IMR-90 (cell line): Measurements from ENCODE around the gene TGM2.
"Not testable (repeated sequence)": the region's sequence is repeated elsewhere in the genome, so short reads cannot be mapped to it uniquely, and the experiment has no call there.

Source experiments
- BHLHE40 ChIP-seq: fragments of 150-350 bp; IDR thresholded peaks from 2 replicates; pipeline ENCODE4 v1.6.1; 2016; ENCODE audit warnings: mild to moderate bottlenecking, low read depth, low read length
- CEBPB ChIP-seq: IDR thresholded peaks from 2 replicates; pipeline ENCODE4 v1.6.1; 2012; ENCODE audit warnings: low read depth, low read length, improper control_type of control experiment
- MAFK ChIP-seq: IDR thresholded peaks from 2 replicates; pipeline ENCODE4 v1.6.1; 2012; ENCODE audit warnings: low read depth, low read length, improper control_type of control experiment
- POLR2A ChIP-seq: IDR thresholded peaks from 2 replicates; pipeline ENCODE4 v1.6.1; 2012; ENCODE audit warnings: mild to moderate bottlenecking, low read depth, low read length
- RAD21 ChIP-seq: IDR thresholded peaks from 2 replicates; pipeline ENCODE4 v1.6.1; 2012; ENCODE audit warnings: low read length, improper control_type of control experiment
- RCOR1 ChIP-seq: IDR thresholded peaks from 2 replicates; pipeline ENCODE4 v1.6.1; 2012; ENCODE audit warnings: mild to moderate bottlenecking, low read length, improper control_type of control experiment; ENCODE audit not compliant: insufficient replicate concordance
- RFX5 ChIP-seq: IDR thresholded peaks from 2 replicates; pipeline ENCODE4 v1.8.0; 2012; ENCODE audit warnings: low read depth, mild to moderate bottlenecking, low read length, moderate library complexity
- TF ChIP-seq, protein P1 (sequence below): conservative IDR thresholded peaks from 2 replicates; pipeline ENCODE4 v1.5.1; 2012; ENCODE audit warnings: mild to moderate bottlenecking, low read depth, low read length, improper control_type of control experiment
- TF ChIP-seq, protein P2 (sequence below): fragments of 150-350 bp; IDR thresholded peaks from 2 replicates; pipeline ENCODE4 v1.6.1; 2017; ENCODE audit warnings: mild to moderate bottlenecking, antibody characterized with exemption, low read length, low read depth
- TF ChIP-seq, protein P3 (sequence below): fragments of 150-350 bp; IDR thresholded peaks from 2 replicates; pipeline ENCODE4 v1.6.1; 2016; ENCODE audit warnings: low read depth, mild to moderate bottlenecking, low read length, moderate library complexity, borderline replicate concordance

DNA sequence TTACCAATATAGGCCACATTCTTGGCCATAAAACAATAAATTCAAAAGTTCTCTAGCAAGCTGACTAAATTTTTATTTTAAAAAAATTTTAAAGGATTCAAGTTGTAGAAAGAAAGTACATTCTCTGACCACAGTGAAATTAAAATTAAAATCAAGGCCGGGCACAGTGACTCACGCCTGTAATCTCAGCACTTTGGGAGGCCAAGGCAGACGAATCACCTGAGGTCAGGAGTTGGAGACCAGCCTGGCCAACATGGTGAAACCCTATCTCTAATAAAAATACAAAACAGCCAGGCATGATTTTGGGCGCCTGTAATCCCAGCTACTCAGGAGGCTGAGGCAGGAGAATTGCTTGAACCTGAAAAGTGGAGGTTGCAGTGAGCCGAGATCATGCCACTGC, 62.9 kb downstream of the TGM2 start:
- not testable (repeated sequence) for TF ChIP-seq CEBPB, RCOR1, RFX5, RAD21, POLR2A, BHLHE40, MAFK
- TF ChIP-seq, protein P1, sequence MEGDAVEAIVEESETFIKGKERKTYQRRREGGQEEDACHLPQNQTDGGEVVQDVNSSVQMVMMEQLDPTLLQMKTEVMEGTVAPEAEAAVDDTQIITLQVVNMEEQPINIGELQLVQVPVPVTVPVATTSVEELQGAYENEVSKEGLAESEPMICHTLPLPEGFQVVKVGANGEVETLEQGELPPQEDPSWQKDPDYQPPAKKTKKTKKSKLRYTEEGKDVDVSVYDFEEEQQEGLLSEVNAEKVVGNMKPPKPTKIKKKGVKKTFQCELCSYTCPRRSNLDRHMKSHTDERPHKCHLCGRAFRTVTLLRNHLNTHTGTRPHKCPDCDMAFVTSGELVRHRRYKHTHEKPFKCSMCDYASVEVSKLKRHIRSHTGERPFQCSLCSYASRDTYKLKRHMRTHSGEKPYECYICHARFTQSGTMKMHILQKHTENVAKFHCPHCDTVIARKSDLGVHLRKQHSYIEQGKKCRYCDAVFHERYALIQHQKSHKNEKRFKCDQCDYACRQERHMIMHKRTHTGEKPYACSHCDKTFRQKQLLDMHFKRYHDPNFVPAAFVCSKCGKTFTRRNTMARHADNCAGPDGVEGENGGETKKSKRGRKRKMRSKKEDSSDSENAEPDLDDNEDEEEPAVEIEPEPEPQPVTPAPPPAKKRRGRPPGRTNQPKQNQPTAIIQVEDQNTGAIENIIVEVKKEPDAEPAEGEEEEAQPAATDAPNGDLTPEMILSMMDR, result not testable (repeated sequence)
- TF ChIP-seq, protein P2, sequence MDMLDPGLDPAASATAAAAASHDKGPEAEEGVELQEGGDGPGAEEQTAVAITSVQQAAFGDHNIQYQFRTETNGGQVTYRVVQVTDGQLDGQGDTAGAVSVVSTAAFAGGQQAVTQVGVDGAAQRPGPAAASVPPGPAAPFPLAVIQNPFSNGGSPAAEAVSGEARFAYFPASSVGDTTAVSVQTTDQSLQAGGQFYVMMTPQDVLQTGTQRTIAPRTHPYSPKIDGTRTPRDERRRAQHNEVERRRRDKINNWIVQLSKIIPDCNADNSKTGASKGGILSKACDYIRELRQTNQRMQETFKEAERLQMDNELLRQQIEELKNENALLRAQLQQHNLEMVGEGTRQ, result not testable (repeated sequence)
- TF ChIP-seq, protein P3, sequence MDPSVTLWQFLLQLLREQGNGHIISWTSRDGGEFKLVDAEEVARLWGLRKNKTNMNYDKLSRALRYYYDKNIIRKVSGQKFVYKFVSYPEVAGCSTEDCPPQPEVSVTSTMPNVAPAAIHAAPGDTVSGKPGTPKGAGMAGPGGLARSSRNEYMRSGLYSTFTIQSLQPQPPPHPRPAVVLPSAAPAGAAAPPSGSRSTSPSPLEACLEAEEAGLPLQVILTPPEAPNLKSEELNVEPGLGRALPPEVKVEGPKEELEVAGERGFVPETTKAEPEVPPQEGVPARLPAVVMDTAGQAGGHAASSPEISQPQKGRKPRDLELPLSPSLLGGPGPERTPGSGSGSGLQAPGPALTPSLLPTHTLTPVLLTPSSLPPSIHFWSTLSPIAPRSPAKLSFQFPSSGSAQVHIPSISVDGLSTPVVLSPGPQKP, result not testable (repeated sequence)
